H9 (cell line): ENCODE measurements around the gene ACBD6. TPM values are rescaled to one million over a fixed set of nuclear protein-coding genes. Genes with fewer than 3 reads are reported as not detected.
A peak's percentile ranks its signal among the peaks of the same experiment; 100 is the strongest.

Experiments used
- DNase-seq: peaks from one replicate; pipeline ENCODE4 v3.0.0-alpha.2; 2017
- H2AFZ ChIP-seq: one replicate; pipeline ENCODE4 v1.6.1; 2013; ENCODE audit warnings: mild to moderate bottlenecking, low read length, control low read depth, moderate library complexity
- H2AK5ac ChIP-seq: 2 replicates; pipeline ENCODE4 v1.6.1; 2013; ENCODE audit warnings: low read length, control low read depth, mixed read lengths; ENCODE audit not compliant: insufficient read length
- H2BK120ac ChIP-seq: one replicate; pipeline ENCODE4 v1.6.1; 2013; ENCODE audit warnings: low read depth, mild to moderate bottlenecking, low read length, control low read depth, inconsistent platforms; ENCODE audit not compliant: poor library complexity, severe bottlenecking
- H2BK12ac ChIP-seq: 2 replicates; pipeline ENCODE4 v1.6.1; 2013; ENCODE audit warnings: low read length, control low read depth, mixed read lengths, low read depth; ENCODE audit not compliant: insufficient read length
- H2BK15ac ChIP-seq: 2 replicates; pipeline ENCODE4 v1.6.1; 2013; ENCODE audit warnings: low read depth, low read length, control low read depth
- H2BK20ac ChIP-seq: one replicate; pipeline ENCODE4 v1.6.1; 2013; ENCODE audit warnings: low read depth, mild to moderate bottlenecking, low read length, control low read depth, inconsistent platforms; ENCODE audit not compliant: poor library complexity, severe bottlenecking
- H2BK5ac ChIP-seq: 2 replicates; pipeline ENCODE4 v1.6.1; 2013; ENCODE audit warnings: low read length, control low read depth, mixed read lengths; ENCODE audit not compliant: insufficient read length
- H3K14ac ChIP-seq: 2 replicates; pipeline ENCODE4 v1.6.1; 2013; ENCODE audit warnings: low read length, control low read depth; ENCODE audit not compliant: insufficient read depth
- H3K18ac ChIP-seq: 2 replicates; pipeline ENCODE4 v1.6.1; 2013; ENCODE audit warnings: low read depth, mild to moderate bottlenecking, mixed read lengths, low read length, control low read depth; ENCODE audit not compliant: insufficient read length
- H3K23ac ChIP-seq: 2 replicates; pipeline ENCODE4 v1.6.1; 2013; ENCODE audit warnings: low read length, control low read depth, mixed read lengths, low read depth; ENCODE audit not compliant: insufficient read length
- H3K23me2 ChIP-seq: 2 replicates; pipeline ENCODE4 v1.6.1; 2013; ENCODE audit warnings: low read depth, mild to moderate bottlenecking, mixed read lengths, low read length, control low read depth; ENCODE audit not compliant: insufficient read length, poor library complexity, severe bottlenecking
- H3K27ac ChIP-seq: 2 replicates; pipeline ENCODE4 v1.5.1; 2013; ENCODE audit warnings: low read length, control low read depth, mixed read lengths, low read depth; ENCODE audit not compliant: insufficient read length
- H3K27me3 ChIP-seq: 2 replicates; pipeline ENCODE4 v1.6.1; 2013; ENCODE audit warnings: low read length, control low read depth, inconsistent platforms; ENCODE audit not compliant: insufficient read depth
- H3K4ac ChIP-seq: 2 replicates; pipeline ENCODE4 v1.6.1; 2013; ENCODE audit warnings: low read depth, mild to moderate bottlenecking, control low read depth, inconsistent platforms, low read length, moderate library complexity
- H3K4me1 ChIP-seq: 2 replicates; pipeline ENCODE4 v1.6.1; 2013; ENCODE audit warnings: low read length, control low read depth, inconsistent platforms; ENCODE audit not compliant: insufficient read depth
- H3K4me2 ChIP-seq: 2 replicates; pipeline ENCODE4 v1.6.1; 2013; ENCODE audit warnings: low read length, control low read depth, mixed read lengths; ENCODE audit not compliant: insufficient read length, insufficient read depth
- H3K56ac ChIP-seq: 2 replicates; pipeline ENCODE4 v1.6.1; 2013; ENCODE audit warnings: low read depth, mild to moderate bottlenecking, mixed read lengths, low read length, control low read depth; ENCODE audit not compliant: insufficient read length
- H3K79me1 ChIP-seq: 2 replicates; pipeline ENCODE4 v1.6.1; 2013; ENCODE audit warnings: low read depth, mild to moderate bottlenecking, moderate library complexity, low read length, control low read depth, inconsistent platforms; ENCODE audit not compliant: insufficient read depth, poor library complexity, severe bottlenecking
- H3K79me2 ChIP-seq: 2 replicates; pipeline ENCODE4 v1.6.1; 2013; ENCODE audit warnings: low read length, control low read depth, inconsistent platforms; ENCODE audit not compliant: insufficient read depth
- H3K9ac ChIP-seq: 2 replicates; pipeline ENCODE4 v1.6.1; 2013; ENCODE audit warnings: low read length, control low read depth, mixed read lengths; ENCODE audit not compliant: insufficient read length; ENCODE audit errors: extremely low read depth
- H3K9me3 ChIP-seq: one replicate; pipeline ENCODE4 v1.6.1; 2013; ENCODE audit warnings: low read depth, low read length, inconsistent platforms; ENCODE audit not compliant: control insufficient read depth
- H3T11ph ChIP-seq: one replicate; pipeline ENCODE4 v1.6.1; 2013; ENCODE audit warnings: mild to moderate bottlenecking, low read length, control low read depth, inconsistent platforms
- H4K20me1 ChIP-seq: one replicate; pipeline ENCODE4 v1.6.1; 2013; ENCODE audit not compliant: control insufficient read depth, insufficient read length, insufficient read depth
- H4K5ac ChIP-seq: 2 replicates; pipeline ENCODE4 v1.6.1; 2013; ENCODE audit warnings: low read depth, mild to moderate bottlenecking, mixed read lengths, low read length, control low read depth; ENCODE audit not compliant: insufficient read length
- H4K8ac ChIP-seq: replicated peaks from 2 replicates; pipeline ENCODE4 v1.6.1; 2013; ENCODE audit warnings: low read length, control low read depth, mixed read lengths, low read depth; ENCODE audit not compliant: insufficient read length
- H4K91ac ChIP-seq: 2 replicates; pipeline ENCODE4 v1.6.1; 2013; ENCODE audit warnings: low read depth, mild to moderate bottlenecking, moderate library complexity, mixed read lengths, low read length, control low read depth; ENCODE audit not compliant: insufficient read length
- H3K27ac Mint-ChIP-seq, 3 experiments: 2 replicates in 2 of 3; 3 replicates in 1 of 3; pipeline ENCODE4 v1.8.0; 2020 to 2021; ENCODE audit warnings: mixed read lengths in 3 of 3, mild to moderate bottlenecking in 1 of 3, moderate library complexity in 1 of 3
- H3K27me3 Mint-ChIP-seq: 2 replicates; pipeline ENCODE4 v1.8.0; 2021; ENCODE audit warnings: low read depth, mild to moderate bottlenecking, moderate library complexity, mixed read lengths
- H3K36me3 Mint-ChIP-seq, 3 experiments: 2 replicates in 2 of 3; 3 replicates in 1 of 3; pipeline ENCODE4 v1.8.0; 2020 to 2021; ENCODE audit warnings: low read depth in 3 of 3, mixed read lengths in 3 of 3; ENCODE audit not compliant: insufficient read depth in 1 of 3
- H3K4me1 Mint-ChIP-seq, 2 experiments: 2 replicates each; pipeline ENCODE4 v1.8.0; 2020; ENCODE audit warnings: mixed read lengths in 2 of 2
- H3K4me3 Mint-ChIP-seq, 2 experiments: 2 replicates in 1 of 2; 3 replicates in 1 of 2; pipeline ENCODE4 v1.8.0; 2020 to 2021; ENCODE audit warnings: mild to moderate bottlenecking in 2 of 2, mixed read lengths in 2 of 2, moderate library complexity in 1 of 2
- H3K9me3 Mint-ChIP-seq, 2 experiments: 2 replicates in 1 of 2; 3 replicates in 1 of 2; pipeline ENCODE4 v1.8.0; 2020; ENCODE audit warnings: mild to moderate bottlenecking in 2 of 2, mixed read lengths in 2 of 2, moderate library complexity in 1 of 2
- WGBS: extraction: QIAGEN DNeasy Blood & Tissue Kit; methylation state at CpG from one replicate; pipeline ENCODE4 v1.1.7; 2013; ENCODE audit warnings: missing lambda C conversion rate, low lambda C conversion rate, mixed read lengths; ENCODE audit not compliant: insufficient read length; ENCODE audit errors: extremely low coverage; 5-methylcytosine and 5-hydroxymethylcytosine counted together
- total RNA-seq: library from RNA; stranded (reverse); gene quantifications from 2 replicates; pipeline ENCODE4 v1.2.1, GENCODE V29; 2021
- TF ChIP-seq, protein P1 (sequence below): fragments of 200-600 bp; sonication (generic); conservative IDR thresholded peaks from 3 replicates; pipeline ENCODE4 v1.8.0; 2021; ENCODE audit warnings: antibody characterized with exemption, mild to moderate bottlenecking

ACBD6 gene
- total RNA-seq, 1 experiment from 2014 or later, result 51.4 TPM

GRCh38 chr1:180239145-180240096 lies 263.0 kb downstream of the ACBD6 start:
- H3T11ph ChIP-seq, result no peak overlapping the region
- peaks cover 72% of the 10 kb centered on the region for H3K27me3 Mint-ChIP-seq

More at GRCh38 chr1:180239145-180240096, 263.0 kb downstream of the ACBD6 start:
- no peaks in the 10 kb centered on the region for H3K9me3 ChIP-seq
- no peak for DNase-seq
- no peaks in the 10 kb centered on the region for H3K36me3 Mint-ChIP-seq
- H2AK5ac ChIP-seq, result no peak overlapping the region
- H3K27me3 ChIP-seq, result peaks cover 31% of the 10 kb centered on the region; the same call in 1 of the 2 replicates
- no peak overlapping the region for H3K4ac ChIP-seq
- no peaks in the 10 kb centered on the region for H3K79me1 ChIP-seq
- peak overlapping the region in 2 of 3 experiments; percentile 98 to 99; a peak in 5 of 7 replicates for H3K27ac Mint-ChIP-seq
- TF ChIP-seq, protein P1, sequence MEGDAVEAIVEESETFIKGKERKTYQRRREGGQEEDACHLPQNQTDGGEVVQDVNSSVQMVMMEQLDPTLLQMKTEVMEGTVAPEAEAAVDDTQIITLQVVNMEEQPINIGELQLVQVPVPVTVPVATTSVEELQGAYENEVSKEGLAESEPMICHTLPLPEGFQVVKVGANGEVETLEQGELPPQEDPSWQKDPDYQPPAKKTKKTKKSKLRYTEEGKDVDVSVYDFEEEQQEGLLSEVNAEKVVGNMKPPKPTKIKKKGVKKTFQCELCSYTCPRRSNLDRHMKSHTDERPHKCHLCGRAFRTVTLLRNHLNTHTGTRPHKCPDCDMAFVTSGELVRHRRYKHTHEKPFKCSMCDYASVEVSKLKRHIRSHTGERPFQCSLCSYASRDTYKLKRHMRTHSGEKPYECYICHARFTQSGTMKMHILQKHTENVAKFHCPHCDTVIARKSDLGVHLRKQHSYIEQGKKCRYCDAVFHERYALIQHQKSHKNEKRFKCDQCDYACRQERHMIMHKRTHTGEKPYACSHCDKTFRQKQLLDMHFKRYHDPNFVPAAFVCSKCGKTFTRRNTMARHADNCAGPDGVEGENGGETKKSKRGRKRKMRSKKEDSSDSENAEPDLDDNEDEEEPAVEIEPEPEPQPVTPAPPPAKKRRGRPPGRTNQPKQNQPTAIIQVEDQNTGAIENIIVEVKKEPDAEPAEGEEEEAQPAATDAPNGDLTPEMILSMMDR, result no peak
- H4K5ac ChIP-seq, result no peak overlapping the region
- H3K9me3 Mint-ChIP-seq, result peaks cover 0 to 3% of the 10 kb centered on the region in 2 experiments; a peak in 1 of 5 replicates
- no peak overlapping the region for H2BK5ac ChIP-seq
- H4K20me1 ChIP-seq, result no peaks in the 10 kb centered on the region
- no peak overlapping the region for H3K9ac ChIP-seq
- WGBS, result no CpG with 5 or more reads among the region's 10 CpGs
- H2BK20ac ChIP-seq, result no peak overlapping the region
- peaks cover 20% of the 10 kb centered on the region for H3K23me2 ChIP-seq
- no peak overlapping the region for H3K14ac ChIP-seq
- no peak overlapping the region for H2BK12ac ChIP-seq
- no peak overlapping the region for H2AFZ ChIP-seq
- H3K4me1 Mint-ChIP-seq, result peaks cover 68 to 87% of the 10 kb centered on the region in 2 experiments
- peak overlapping the region; percentile 9 for H3K4me2 ChIP-seq
- H4K91ac ChIP-seq, result no peak overlapping the region
- H4K8ac ChIP-seq, result no peak overlapping the region
- H3K4me3 Mint-ChIP-seq, result peak overlapping the region; percentile 17 to 66; a peak in 4 of 5 replicates
- H2BK15ac ChIP-seq, result no peak overlapping the region
- H3K23ac ChIP-seq, result no peak overlapping the region
- H2BK120ac ChIP-seq, result no peak overlapping the region
- no peak overlapping the region for H3K18ac ChIP-seq
- peaks cover 11% of the 10 kb centered on the region for H3K4me1 ChIP-seq
- no peak overlapping the region for H3K56ac ChIP-seq
- H3K27ac ChIP-seq, result no peak overlapping the region
- H3K79me2 ChIP-seq, result no peaks in the 10 kb centered on the region
